HFF-Myc (cell line): ENCODE measurements around the gene TMEM168.

Source experiments
- DNase-seq: peaks from one replicate; pipeline ENCODE4 v3.0.0-alpha.2; 2011; ENCODE audit warnings: low read depth; ENCODE audit errors: extremely low read depth
- H3K4me3 ChIP-seq: replicated peaks from 2 replicates; pipeline ENCODE4 v1.5.1; 2011; ENCODE audit warnings: low read depth, mild to moderate bottlenecking, control low read depth, low read length
- CTCF ChIP-seq: IDR thresholded peaks from 2 replicates; pipeline ENCODE4 v1.5.1; 2012; ENCODE audit warnings: mild to moderate bottlenecking, low read depth, low read length, control low read depth; ENCODE audit errors: missing control alignments

TMEM168 gene

GRCh38 chr7:112763996-112764395 is 26.2 kb downstream of the TMEM168 start:
- DNase-seq: no peak
- no peak for TF ChIP-seq CTCF
- no peak overlapping the region for H3K4me3 ChIP-seq

GRCh38 chr7:112763298-112763697 is 26.9 kb downstream of the TMEM168 start:
- no peak for TF ChIP-seq CTCF
- no peak for DNase-seq
- H3K4me3 ChIP-seq: no peak overlapping the region

- H3K4me3 ChIP-seq: no peak overlapping the region
- TF ChIP-seq CTCF: no peak
- DNase-seq: no peak
Measured at GRCh38 chr7:112759905-112760304, 30.3 kb downstream of the TMEM168 start.

GRCh38 chr7:112757337-112757736 is 32.9 kb downstream of the TMEM168 start:
- DNase-seq: no peak
- TF ChIP-seq CTCF: no peak
- no peak overlapping the region for H3K4me3 ChIP-seq

- no peak for TF ChIP-seq CTCF
- no peak for DNase-seq
- no peak overlapping the region for H3K4me3 ChIP-seq
Measured at GRCh38 chr7:112753298-112753697, 36.9 kb downstream of the TMEM168 start.

GRCh38 chr7:112752576-112752975 is 37.6 kb downstream of the TMEM168 start:
- no peak for TF ChIP-seq CTCF
- DNase-seq: no peak
- H3K4me3 ChIP-seq: no peak overlapping the region

- no peak overlapping the region for H3K4me3 ChIP-seq
- no peak for DNase-seq
- TF ChIP-seq CTCF: no peak
Measured at GRCh38 chr7:112749775-112750174, 40.4 kb downstream of the TMEM168 start.
